Heart left ventricle (tissue), 13 donors: ENCODE results near the gene MYO10.

Experiments used
- POLR2A ChIP-seq, 2 donors: fragments of 450-650 bp; IDR thresholded peaks; one replicate each; pipeline ENCODE4 v1.6.1; 2017; ENCODE audit warnings: antibody characterized with exemption in 2 of 2, mild to moderate bottlenecking in 2 of 2, moderate library complexity in 2 of 2
- TF ChIP-seq, protein P1 (sequence below), 12 donors: fragments of 200-600 bp; sonication (generic) in 4 of 12; IDR thresholded peaks; one replicate each; pipeline versions ENCODE4 v1.5.0 to v1.8.0; 2018 to 2022; ENCODE audit warnings: antibody characterized with exemption in 12 of 12, mild to moderate bottlenecking in 5 of 12
- donor health status: ischemic (EF 13 %, LVEDD 7.1; RV severe dilation, severe dysfunction).
- donor health status: DM: no; HTN: yes; CAD: no.
- donor health status: DM: no; HTN: no; CAD: no.
- donor health status: ischemic (EF 25% LVEDD 6.9; RV normal size, moderate dysfunction).
- donor health status: ischemic (EF 25% LVEDD 5.7; RV mildly dilated, moderate dysfunction).
- donor health status: ischemic (EF 35%, LVEDD 5.7; RV mildly dilated, moderate dysfunction).
- donor health status: nonischemic (EF 11% LVEDD 7.7; RV severe dilation, severe dysfunction).
- donor health status: DM: yes; HTN: yes; CAD: no.
- donor health status: PGD.
- donor health status: ischemic (EF 29% LVEDD 5.4; RV normal size, mild dysfunction).
- donor health status: nonischemic (EF 23%, LVEDD 6.1; RV moderate dilation, normal function).

GRCh38 chr5:16736158-16736995, 199.7 kb downstream of the MYO10 start:
- TF ChIP-seq, protein P1, sequence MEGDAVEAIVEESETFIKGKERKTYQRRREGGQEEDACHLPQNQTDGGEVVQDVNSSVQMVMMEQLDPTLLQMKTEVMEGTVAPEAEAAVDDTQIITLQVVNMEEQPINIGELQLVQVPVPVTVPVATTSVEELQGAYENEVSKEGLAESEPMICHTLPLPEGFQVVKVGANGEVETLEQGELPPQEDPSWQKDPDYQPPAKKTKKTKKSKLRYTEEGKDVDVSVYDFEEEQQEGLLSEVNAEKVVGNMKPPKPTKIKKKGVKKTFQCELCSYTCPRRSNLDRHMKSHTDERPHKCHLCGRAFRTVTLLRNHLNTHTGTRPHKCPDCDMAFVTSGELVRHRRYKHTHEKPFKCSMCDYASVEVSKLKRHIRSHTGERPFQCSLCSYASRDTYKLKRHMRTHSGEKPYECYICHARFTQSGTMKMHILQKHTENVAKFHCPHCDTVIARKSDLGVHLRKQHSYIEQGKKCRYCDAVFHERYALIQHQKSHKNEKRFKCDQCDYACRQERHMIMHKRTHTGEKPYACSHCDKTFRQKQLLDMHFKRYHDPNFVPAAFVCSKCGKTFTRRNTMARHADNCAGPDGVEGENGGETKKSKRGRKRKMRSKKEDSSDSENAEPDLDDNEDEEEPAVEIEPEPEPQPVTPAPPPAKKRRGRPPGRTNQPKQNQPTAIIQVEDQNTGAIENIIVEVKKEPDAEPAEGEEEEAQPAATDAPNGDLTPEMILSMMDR (IDR thresholded peaks at IDR 0.05): no peak
- TF ChIP-seq POLR2A (IDR thresholded peaks at IDR 0.05): no peak
